ENCODE results near the gene MMS22L. TPM values are rescaled to one million over a fixed set of nuclear protein-coding genes. Genes with fewer than 3 reads are reported as not detected.

MMS22L gene
- polyA plus RNA-seq, 1 donor from 2014 or later, result 8.3 TPM

- Histone ChIP-seq H3K27me3 (ENCODE audit: insufficient read depth, low read depth, low read length) (no peaks in the 10 kb centered on the region), H3K27ac (ENCODE audit: low read length) (no peak overlapping the region), H3K9me2 (ENCODE audit: insufficient read depth, low read length) (no peaks in the 10 kb centered on the region), H3F3A (ENCODE audit: insufficient read depth, low read length, poor library complexity, severe bottlenecking) (no peaks in the 10 kb centered on the region), H3K36me3 (ENCODE audit: insufficient read depth, low read length) (no peaks in the 10 kb centered on the region), H3K4me3 (ENCODE audit: low read length) (no peak overlapping the region), H3K9me3 (ENCODE audit: low read length) (no peaks in the 10 kb centered on the region), H3K4me2 (ENCODE audit: low read length) (no peak overlapping the region), H3K79me2 (replicated peaks; ENCODE audit: insufficient read depth, low read length) (no peaks in the 10 kb centered on the region), H4K20me1 (ENCODE audit: insufficient read depth) (no peaks in the 10 kb centered on the region), H2AFZ (ENCODE audit: low read depth, low read length) (no peak overlapping the region), H3K9ac (ENCODE audit: low read length) (no peak overlapping the region)
- TF ChIP-seq REST (IDR thresholded peaks at IDR 0.05; ENCODE audit: borderline replicate concordance) (no peak), EZH2 (IDR thresholded peaks at IDR 0.05; ENCODE audit: borderline replicate concordance, insufficient read depth, low read length, poor library complexity, severe bottlenecking) (no peak), MXI1 (conservative IDR thresholded peaks at IDR 0.05; ENCODE audit: poor library complexity, severe bottlenecking) (no peak), EP300 (conservative IDR thresholded peaks at IDR 0.05; ENCODE audit: poor library complexity, severe bottlenecking) (no peak), CTCF (IDR thresholded peaks at IDR 0.05; ENCODE audit: poor library complexity, severe bottlenecking) (no peak), SMC3 (conservative IDR thresholded peaks at IDR 0.05; ENCODE audit: poor library complexity) (no peak), POLR2AphosphoS5 (IDR thresholded peaks at IDR 0.05) (no peak), TAF1 (IDR thresholded peaks at IDR 0.05; ENCODE audit: low read depth) (no peak), RAD21 (conservative IDR thresholded peaks at IDR 0.05) (no peak)
These were observed 21.7 kb upstream of the MMS22L start for GRCh38 chr6:97304701-97305100.

- H3K4me2 ChIP-seq (ENCODE audit: low read length), result no peak overlapping the region
- TF ChIP-seq EZH2 (IDR thresholded peaks at IDR 0.05; ENCODE audit: borderline replicate concordance, insufficient read depth, low read length, poor library complexity, severe bottlenecking), result no peak
- no peak for TF ChIP-seq REST (IDR thresholded peaks at IDR 0.05; ENCODE audit: borderline replicate concordance)
- no peak for TF ChIP-seq MXI1 (conservative IDR thresholded peaks at IDR 0.05; ENCODE audit: poor library complexity, severe bottlenecking)
- TF ChIP-seq TAF1 (IDR thresholded peaks at IDR 0.05; ENCODE audit: low read depth), result no peak
- no peak for TF ChIP-seq EP300 (conservative IDR thresholded peaks at IDR 0.05; ENCODE audit: poor library complexity, severe bottlenecking)
- no peak for TF ChIP-seq SMC3 (conservative IDR thresholded peaks at IDR 0.05; ENCODE audit: poor library complexity)
- TF ChIP-seq RAD21 (conservative IDR thresholded peaks at IDR 0.05), result no peak
- no peak for TF ChIP-seq POLR2AphosphoS5 (IDR thresholded peaks at IDR 0.05)
- TF ChIP-seq CTCF (IDR thresholded peaks at IDR 0.05; ENCODE audit: poor library complexity, severe bottlenecking), result no peak
These were observed 11.4 kb upstream of the MMS22L start for GRCh38 chr6:97294451-97294850.

More at GRCh38 chr6:97294451-97294850, 11.4 kb upstream of the MMS22L start:
- H2AFZ ChIP-seq (ENCODE audit: low read depth, low read length), result no peak overlapping the region
- H3K27ac ChIP-seq (ENCODE audit: low read length), result no peak overlapping the region
- H3K9me3 ChIP-seq (ENCODE audit: low read length), result no peaks in the 10 kb centered on the region
- H4K20me1 ChIP-seq (ENCODE audit: insufficient read depth), result no peaks in the 10 kb centered on the region
- no peak overlapping the region for H3K9ac ChIP-seq (ENCODE audit: low read length)
- no peaks in the 10 kb centered on the region for H3K27me3 ChIP-seq (ENCODE audit: insufficient read depth, low read depth, low read length)
- H3K36me3 ChIP-seq (ENCODE audit: insufficient read depth, low read length), result no peaks in the 10 kb centered on the region
- no peaks in the 10 kb centered on the region for H3K9me2 ChIP-seq (ENCODE audit: insufficient read depth, low read length)
- H3F3A ChIP-seq (ENCODE audit: insufficient read depth, low read length, poor library complexity, severe bottlenecking), result no peaks in the 10 kb centered on the region
- no peak overlapping the region for H3K4me3 ChIP-seq (ENCODE audit: low read length)
- no peaks in the 10 kb centered on the region for H3K79me2 ChIP-seq (replicated peaks; ENCODE audit: insufficient read depth, low read length)

Data from neural cell (in vitro differentiated cells).